Daoy (cell line): ENCODE measurements around the gene CHCHD3. TPM values are rescaled to one million over a fixed set of nuclear protein-coding genes. Genes with fewer than 3 reads are reported as not detected.

ENCODE experiments used
- DNase-seq: peaks from one replicate; pipeline ENCODE4 v3.0.0-alpha.2; 2015; ENCODE audit warnings: low read depth
- total RNA-seq: library from RNA; depleted of rRNA; stranded (reverse); fragments of >200 nt; shearing (Covaris generic); gene quantifications from 2 replicates; pipeline ENCODE4 v1.2.3, GENCODE V29; 2014

Gene CHCHD3
- total RNA-seq, 1 experiment from 2014 or later: 280 TPM

- no peak for DNase-seq
Measured at GRCh38 chr7:132817949-132818348, 263.9 kb downstream of the CHCHD3 start.

DNA sequence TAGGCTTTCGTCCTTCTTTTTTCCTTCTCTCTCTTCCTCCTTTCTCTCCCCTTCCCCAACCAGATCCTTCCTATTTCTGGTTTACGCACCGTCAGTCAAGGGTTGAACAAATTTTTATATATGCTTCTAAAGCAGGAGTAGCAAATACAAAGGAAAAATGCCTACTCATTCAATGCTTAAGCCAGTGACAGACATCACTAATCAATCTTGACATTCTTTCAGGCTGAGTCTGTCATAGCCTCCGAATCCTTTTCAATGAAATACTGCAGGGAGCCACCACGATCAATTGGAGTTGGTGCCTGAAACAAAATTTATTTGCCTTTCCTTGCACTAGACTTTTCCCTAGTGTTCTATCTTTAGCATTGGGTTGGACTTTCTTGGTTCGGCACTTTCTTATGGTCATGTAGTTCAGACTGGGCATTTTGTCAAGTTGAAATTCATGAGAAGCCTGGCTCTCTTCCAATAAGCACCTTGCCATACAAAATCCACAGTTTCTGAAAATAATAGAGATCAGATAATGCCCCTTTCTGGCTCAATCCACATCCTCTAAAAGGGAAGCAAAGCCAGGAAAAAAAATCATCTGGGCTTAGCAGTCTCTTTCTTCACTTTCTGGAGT is 266.1 kb downstream of the CHCHD3 start:
- DNase-seq: peak; percentile 10

DNA sequence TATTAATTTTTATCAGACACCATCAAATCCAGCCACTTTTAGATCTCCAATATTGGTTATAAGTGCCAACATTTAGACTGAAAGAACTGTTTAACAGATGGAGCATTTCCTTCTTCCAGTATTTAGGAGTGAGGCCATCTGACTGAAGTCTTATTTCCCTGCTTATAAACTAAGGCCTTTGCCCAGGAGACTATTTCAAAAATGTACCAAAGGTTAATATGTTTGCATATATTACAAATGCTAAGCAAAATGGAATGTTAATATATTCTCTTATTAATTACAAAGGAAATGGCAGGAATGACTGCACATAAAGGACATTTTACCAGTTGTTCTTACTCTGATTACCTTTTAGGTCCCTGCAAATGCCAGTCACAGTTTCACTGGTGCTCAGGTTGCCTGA is 266.8 kb downstream of the CHCHD3 start:
- no peak for DNase-seq

DNA sequence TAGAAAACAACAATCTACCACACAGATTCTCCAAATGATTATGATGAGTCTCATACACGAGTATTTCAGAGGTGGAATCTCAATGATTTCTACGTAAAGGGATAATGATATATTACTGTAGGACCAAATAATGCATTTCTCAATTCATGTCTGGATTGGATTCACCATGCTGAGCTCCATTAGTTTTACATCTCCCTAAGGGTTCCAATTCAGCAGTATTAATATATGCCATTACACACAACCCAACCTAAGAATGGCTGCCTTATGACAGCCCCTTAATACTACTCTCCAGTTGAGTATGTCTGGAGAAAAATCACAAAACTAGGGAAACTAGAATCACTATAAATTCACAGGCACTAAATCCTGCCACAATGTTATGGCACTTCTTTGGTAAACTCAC is 271.3 kb downstream of the CHCHD3 start:
- DNase-seq: no peak

DNA sequence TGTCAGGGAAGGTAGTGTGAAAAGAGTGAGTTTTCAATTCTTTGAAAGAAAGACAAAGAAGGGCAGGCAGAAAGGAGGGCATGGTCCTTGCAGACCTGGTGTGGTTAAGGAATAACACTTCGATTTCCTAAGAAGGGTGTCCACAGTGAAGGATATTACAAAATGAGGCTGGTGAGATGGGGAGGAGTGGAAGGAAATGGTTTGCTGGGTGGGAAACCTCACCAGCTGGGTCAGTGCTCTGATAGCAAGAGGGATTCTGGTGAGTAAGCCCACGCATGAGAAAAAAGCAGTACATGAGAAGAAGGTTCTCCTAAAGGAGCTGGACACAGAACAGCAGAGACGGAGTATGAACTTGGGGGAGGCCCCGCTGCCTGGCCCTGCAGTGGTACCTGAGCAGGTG is 275.1 kb downstream of the CHCHD3 start:
- DNase-seq: no peak

DNA sequence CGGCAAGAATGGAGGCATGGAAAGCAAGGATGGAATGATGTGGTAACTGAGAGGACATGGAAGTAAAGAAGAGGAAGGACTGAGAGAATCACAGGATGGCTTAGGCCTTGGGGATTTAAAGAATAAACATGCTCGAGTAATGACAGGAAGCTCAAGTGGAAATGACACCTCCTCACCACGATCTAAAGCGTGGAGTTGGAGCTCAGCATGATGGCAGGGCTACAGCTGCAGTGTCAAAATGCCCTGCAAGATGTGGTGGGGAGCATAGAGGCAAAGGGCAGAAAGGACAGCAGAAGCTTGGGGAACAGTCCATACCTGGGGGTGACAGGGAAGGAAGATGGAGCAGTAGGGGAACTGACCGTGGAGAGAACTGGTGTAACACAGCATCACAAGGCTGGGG is 276.1 kb downstream of the CHCHD3 start:
- no peak for DNase-seq

DNA sequence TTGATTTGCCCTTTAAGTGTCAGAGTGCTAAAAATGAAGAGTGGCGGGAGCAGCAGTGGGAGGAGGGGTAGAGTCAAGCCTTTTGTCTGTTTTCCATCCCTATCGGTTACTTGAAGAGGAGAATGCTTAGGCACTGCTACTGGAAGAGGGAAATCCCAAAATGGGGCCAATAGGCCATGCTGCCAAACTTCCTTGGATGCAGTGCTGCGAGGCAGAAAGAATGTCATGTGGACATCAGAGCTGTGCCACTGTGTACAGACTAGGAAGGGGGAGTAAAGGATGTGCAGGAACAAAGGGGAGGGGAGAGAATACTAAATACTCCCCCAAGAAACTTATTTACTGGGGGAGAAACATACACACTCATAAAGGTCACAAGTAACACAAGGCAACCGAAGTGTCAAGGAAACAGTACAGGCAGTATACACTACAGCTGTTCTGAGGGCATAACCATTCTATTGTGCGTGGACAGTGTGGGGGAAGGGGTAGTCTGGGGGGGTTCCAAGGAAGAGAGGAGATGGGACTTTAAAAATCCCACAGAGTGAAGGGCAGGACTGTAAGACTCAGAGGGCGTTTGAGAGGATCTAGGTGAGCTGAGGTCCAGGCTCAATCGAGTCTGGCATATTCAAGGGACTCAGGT is 276.9 kb downstream of the CHCHD3 start:
- DNase-seq: no peak

GRCh38 chr7:132800522-132800921 is 281.4 kb downstream of the CHCHD3 start:
- DNase-seq: no peak

GRCh38 chr7:132799081-132799413 is 282.8 kb downstream of the CHCHD3 start:
- no peak for DNase-seq

DNA sequence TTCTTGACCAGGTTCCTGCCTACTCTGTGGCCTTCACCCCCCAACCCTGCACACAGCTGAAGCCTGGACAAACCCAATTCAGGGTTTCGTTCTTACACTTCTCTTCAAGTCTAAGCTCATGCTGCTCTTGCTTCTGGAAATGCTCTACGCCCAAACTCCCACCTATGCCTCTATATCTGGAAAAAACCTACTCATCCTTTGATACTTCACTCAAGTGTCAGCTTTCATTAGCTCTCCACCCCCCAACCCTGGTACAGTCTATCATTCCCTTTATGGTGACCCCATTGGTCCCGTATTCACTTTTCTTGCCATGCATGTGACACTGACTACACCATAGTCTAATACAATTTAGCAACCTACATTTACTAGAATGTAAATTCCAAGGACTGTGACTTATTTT is 284.7 kb downstream of the CHCHD3 start:
- no peak for DNase-seq

- no peak for DNase-seq
Measured at GRCh38 chr7:132793474-132793873, 288.4 kb downstream of the CHCHD3 start.

GRCh38 chr7:132791036-132791435 is 290.9 kb downstream of the CHCHD3 start:
- no peak for DNase-seq

DNA sequence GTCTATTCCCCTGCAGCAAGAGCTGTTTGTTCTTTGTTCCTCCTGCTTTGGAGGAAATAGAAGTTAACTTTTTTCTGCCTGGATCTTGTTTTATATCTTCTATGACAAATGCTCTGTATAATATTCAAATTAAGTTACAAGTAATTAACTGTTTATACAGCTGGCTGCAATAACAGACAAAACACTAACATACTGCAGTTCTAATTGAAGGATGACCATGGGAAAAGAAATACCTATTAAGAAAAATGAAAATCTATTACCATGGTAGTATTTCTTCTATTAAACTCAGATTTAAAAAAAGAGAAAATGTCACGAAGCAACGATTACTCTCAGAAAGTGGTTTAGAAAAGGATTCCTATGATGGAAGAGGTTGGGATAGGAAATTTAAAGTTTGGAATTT is 291.8 kb downstream of the CHCHD3 start:
- no peak for DNase-seq

GRCh38 chr7:132789281-132789680 is 292.6 kb downstream of the CHCHD3 start:
- DNase-seq: peak; percentile 64

- no peak for DNase-seq
Measured at GRCh38 chr7:132785870-132786269, 296.0 kb downstream of the CHCHD3 start.

DNA sequence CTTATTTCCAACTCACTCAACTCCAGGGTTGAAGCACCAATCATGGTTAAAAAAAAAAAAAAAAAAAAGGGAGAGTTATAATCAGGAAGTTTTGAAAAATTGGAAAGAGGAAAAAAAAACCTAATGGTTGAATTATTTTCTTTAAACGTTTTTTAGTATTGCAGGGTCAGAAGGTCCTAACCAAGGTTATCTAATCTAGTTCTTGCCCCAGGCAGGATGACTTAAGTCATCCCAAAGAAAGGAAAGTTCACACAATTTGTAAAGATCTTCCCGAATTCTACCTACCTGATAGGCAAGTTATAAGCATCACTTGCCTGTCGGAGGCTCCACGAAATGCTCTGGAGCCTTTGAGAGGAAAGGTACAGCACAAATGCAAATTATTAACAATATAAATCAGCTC is 297.5 kb downstream of the CHCHD3 start:
- no peak for DNase-seq

- DNase-seq: peak; percentile 98
Measured at GRCh38 chr7:132783824-132784223, 298.1 kb downstream of the CHCHD3 start.

DNA sequence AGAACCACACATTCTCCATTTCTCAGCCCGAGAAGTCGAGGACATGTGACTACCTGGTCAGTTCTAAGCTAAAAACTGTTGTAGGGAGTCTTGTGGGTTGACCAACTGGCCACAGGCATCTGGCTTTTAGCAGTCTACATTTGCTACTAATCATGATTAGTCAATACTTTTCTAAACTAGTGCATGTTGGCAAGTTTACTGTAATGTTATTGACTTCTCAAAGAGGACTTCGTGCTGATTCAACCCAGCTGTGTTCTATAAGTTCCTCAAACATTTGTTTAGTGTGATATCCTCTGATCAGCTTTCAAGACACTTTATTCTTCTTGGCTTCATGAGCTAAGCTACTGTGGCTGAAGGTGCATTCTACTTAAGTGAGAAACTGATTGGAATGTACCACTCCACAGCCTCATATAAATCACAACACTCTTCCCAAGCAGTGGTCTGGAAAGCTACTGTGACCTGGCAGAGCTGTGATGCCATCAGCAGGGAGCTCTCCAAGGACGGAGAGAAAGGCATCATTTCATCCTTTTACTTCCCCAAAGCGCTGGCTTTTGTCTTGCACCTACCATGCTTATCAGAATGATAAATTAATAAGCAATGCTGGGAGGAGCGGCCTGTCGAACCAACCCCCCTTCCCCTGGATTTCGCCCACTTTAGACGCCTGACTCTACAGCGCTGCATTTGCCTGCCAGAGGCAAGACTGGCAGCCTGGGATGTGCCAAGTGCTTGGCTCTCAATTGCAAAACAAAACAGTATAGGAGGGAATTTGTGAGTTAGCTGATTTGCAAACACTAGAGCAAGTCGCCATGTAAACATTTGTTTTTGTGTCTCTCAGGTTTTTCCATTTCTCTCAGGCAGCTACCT is 298.9 kb downstream of the CHCHD3 start:
- no peak for DNase-seq

- no peak for DNase-seq
Measured at GRCh38 chr7:132780822-132781221, 301.1 kb downstream of the CHCHD3 start.

DNA sequence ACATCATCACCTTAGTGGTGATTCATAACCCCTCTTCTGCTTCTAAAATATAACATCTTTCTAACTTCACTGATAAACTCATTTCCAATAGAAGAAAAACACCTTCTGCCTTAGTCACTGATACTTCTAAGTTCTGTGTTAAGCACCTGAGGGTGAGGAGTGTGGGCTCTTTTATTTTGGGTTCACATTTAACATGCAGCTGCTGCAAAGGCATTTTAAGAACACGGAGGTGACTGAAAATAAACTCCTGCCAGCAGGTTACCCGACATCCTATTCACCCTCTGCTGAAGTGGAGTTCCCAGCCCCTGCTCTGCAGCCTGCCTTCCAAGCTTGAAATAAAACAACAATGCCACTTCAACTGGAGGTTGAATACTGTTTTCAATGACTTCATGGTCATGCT is 302.7 kb downstream of the CHCHD3 start:
- DNase-seq: no peak

- no peak for DNase-seq
Measured at GRCh38 chr7:132778761-132779160, 303.1 kb downstream of the CHCHD3 start.

- DNase-seq: no peak
Measured at GRCh38 chr7:132777956-132778355, 303.9 kb downstream of the CHCHD3 start.

- no peak for DNase-seq
Measured at GRCh38 chr7:132777414-132777813, 304.5 kb downstream of the CHCHD3 start.
